HG03108 (cell line): ENCODE results near the gene SUPT20HL1.
"Not testable (repeated sequence)": the region's sequence is repeated elsewhere in the genome, so short reads cannot be mapped to it uniquely, and the experiment has no call there.

ENCODE experiments used
- ATAC-seq: cut with Tn5 transposase; IDR thresholded peaks from one replicate; pipeline ENCODE4 v1.9.1; 2021; ENCODE audit warnings: moderate library complexity; ENCODE audit not compliant: unreplicated experiment

Gene SUPT20HL1

DNA sequence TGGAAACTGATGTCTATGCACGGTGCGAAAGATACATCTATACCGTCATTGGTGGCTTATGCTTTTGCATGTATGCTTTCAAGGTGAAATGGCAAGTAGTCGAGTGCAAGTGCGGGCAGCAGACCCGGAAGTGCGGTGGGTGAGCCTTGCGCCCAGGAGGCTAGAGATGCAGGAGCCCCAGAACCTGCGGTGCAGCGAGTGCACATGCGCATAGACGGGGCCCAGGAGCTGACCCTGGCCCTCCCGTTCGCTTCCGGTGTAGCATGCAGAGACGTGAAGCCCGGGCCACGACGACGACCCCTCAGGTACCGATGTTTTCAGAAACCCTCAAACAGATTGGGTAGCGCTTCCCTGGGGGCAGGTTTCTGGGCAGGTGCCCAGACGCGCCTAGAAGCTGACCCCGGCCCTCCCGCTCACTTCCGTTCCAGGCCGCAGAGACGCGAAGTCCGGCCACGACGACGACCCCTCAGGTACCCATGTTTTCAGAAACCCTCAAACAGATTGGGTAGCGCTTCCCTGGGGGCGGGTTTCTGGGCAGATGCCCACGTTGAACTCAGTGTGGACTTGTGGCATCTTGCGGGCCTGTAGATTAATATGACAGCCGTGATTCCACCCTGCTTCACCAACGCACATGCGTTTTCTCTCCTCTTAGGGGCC is 1.8 kb downstream of the SUPT20HL1 start:
- ATAC-seq: not testable (repeated sequence)

DNA sequence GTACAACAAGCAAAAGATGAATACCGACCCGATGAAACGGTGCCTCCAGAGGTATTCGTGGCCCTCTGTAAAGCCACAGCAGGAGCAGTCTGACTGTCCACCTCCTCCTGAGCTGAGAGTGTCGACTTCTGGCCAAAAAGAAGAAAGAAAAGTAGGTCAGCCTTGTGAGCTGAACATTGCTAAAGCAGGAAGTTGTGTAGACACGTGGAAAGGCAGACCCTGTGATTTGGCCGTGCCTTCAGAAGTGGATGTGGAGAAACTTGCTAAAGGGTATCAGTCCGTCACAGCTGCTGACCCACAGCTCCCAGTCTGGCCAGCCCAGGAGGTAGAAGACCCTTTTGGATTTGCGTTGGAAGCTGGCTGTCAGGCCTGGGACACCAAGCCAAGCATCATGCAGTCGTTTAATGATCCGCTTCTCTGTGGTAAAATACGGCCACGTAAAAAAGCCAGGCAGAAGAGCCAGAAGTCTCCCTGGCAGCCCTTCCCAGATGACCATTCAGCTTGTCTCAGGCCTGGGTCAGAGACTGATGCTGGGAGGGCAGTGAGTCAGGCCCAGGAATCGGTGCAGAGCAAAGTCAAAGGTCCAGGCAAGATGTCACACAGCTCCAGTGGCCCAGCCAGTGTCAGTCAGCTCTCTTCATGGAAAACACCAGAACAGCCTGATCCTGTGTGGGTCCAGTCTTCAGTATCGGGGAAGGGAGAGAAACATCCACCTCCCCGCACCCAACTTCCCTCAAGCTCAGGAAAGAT is 3.2 kb downstream of the SUPT20HL1 start:
- not testable (repeated sequence) for ATAC-seq

DNA sequence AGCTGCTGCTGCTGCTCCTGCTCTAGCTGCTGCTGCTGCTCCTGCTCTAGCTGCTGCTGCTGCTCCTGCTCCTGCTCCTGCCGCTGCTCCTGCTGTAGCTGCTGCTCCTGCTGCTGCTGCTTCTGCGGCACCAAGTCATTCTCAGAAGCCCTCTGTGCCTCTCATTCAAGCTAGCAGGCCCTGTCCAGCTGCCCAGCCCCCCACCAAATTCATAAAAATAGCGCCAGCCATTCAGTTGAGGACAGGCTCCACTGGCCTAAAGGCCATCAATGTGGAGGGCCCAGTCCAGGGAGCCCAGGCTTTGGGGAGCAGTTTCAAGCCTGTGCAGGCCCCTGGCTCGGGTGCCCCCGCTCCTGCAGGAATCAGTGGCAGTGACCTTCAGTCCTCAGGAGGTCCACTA is 3.9 kb downstream of the SUPT20HL1 start:
- no peak for ATAC-seq

DNA sequence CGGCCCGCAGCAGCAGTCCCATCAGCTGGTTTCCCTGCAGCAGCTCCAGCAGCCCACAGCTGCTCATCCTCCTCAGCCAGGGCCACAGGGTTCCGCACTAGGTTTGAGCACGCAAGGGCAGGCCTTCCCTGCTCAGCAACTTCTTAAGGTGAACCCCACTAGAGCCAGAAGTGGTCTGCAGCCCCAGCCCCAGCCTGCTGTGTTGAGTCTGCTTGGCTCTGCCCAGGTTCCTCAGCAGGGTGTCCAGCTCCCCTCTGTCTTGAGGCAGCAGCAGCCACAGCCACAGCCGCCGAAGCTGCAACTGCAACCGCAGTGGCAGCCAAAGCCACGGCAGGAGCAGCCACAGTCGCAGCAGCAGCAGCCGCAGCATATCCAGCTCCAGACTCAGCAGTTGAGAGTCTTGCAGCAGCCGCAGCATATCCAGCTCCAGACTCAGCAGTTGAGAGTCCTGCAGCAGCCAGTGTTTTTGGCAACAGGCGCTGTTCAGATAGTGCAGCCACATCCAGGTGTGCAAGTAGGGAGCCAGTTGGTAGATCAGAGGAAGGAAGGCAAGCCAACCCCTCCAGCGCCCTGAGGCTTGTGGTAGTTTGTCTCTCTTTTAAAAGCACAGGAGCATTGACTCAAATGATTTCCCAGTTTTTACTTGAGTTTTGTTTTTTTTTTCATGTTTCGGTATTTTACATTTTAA is 4.6 kb downstream of the SUPT20HL1 start:
- ATAC-seq: no peak

DNA sequence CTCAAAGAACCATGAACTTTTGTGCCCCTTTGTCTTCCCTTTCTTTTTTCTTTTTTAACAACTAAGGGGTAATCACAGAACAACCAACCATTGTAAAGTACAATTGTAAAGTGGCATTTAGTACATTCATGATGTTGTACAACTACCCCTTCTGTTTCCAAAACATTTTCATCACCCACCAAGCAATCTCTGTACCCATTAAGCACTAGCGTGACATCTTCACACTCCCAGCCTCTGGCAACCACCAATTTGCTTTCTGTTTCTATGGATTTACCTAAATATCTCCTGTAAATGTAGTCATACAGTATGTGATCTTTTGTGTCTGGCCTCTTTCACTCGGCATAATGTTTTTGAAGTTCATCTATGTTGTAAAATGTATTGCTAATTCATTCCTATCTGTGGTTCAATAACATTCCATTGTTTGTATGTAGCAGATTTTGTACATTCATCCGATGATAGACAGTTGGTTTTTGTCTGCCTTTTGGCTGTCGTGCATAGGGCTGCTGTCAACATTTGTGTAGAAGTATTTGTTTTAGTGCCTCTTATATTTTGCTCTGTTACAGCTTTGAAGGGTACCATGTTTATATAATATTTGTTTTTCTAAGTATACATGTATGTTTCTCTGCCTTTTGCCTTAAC is 6.4 kb downstream of the SUPT20HL1 start:
- ATAC-seq: not testable (repeated sequence)

DNA sequence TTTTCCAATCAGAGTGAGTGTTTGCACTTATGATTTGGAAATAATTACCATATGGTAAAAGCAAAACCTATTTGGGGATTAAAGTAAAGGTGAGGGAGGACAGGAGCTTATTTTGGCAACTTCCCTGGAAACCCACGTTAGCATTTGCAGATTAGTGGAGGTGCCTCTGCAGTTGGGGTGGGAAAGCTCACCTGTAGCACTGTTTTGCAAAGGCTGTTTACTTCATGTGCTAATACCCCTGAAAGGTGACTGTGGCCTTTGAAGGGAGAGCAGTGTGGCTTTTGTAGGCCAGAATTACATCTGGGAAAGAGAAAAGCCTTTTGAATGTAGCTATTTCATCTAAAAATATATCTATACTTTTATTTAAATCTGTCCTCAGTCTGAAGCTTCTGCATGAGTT is 9.4 kb downstream of the SUPT20HL1 start:
- ATAC-seq: no peak

DNA sequence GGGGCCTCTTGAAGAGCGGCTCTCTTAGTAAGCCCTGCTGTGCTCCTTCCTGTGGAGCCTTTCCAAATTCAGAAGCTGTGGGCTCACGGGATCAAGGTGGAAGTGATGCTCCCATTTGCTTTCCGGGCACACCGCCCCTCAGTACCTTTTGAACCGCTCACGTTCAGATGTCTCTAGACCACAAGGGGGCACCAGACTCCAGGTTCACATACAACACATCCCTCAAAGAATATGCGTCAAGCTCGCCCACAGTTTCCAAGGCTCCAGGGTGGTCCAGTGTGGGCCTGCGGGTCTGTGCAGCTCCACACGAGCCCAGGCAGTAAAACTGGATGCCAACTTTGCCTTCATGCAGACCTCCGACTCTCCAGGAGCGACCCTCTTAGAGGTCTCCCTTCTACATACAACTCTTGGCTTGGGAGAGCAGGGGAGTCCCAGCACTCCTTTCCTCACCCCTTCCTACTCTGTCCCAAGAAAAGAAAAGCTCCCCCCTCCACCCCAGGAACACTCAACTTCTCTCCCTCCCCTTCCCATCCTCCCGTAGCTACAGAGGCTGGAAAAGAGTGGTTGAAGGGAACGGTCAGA is 11.0 kb downstream of the SUPT20HL1 start:
- ATAC-seq: no peak

DNA sequence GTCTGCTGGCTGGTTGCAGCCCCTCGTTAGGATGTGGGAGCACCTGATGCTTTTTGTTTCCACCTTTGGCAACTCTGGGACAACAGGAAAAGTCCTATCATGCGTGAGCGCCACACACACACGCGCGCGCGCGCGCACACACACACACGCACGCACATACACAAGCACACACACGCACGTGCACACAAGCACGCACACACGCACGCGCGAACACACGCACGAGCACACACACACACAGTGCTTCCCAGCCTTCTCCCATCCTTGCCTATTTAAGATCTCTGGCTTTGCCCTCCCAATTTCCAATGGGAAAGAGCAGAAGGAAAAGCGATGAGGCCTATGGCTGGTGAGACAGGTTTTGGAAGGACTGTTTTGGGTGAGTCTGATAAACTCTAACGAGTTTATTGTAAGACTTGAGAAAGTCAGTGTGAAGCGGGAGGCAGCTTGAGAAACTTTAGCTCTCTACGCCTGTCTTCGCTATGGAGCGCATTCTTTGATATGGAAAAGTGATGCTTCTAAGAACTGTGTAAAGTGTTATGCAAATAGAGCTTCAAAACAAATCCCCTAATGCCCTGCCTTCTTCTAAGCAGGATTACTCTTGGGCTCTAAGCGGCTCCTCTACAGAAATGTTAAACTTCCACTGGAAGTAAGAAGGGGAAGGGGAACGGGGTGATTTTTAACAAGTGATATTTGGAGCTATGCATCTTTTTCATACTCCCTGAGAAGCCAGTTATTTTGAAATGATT is 11.8 kb downstream of the SUPT20HL1 start:
- ATAC-seq: no peak

DNA sequence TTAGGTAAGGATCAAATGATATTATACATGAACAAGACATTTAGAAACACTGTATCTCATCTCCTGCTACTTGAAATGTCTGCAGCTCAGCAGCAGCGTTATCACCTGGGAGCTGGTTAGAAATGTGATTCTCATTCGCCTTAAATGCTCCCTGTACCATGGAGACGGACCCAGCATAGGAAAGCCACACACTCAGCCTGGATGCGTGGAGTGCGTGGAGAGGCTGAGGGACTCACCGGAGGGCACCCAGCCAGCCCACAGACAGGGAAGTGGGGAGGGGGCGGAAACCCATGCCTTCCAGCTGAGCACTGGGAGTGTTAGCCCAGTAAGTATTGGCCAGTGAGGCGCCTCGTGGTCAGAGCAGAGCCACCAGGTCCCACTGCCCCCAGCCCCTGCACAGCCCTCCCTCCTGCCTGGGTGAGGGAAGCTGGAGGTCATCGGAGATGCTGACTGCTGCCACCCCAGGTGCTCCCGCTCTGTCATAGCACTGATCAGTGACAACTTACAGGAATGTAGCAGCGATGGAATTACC is 15.2 kb downstream of the SUPT20HL1 start:
- no peak for ATAC-seq

DNA sequence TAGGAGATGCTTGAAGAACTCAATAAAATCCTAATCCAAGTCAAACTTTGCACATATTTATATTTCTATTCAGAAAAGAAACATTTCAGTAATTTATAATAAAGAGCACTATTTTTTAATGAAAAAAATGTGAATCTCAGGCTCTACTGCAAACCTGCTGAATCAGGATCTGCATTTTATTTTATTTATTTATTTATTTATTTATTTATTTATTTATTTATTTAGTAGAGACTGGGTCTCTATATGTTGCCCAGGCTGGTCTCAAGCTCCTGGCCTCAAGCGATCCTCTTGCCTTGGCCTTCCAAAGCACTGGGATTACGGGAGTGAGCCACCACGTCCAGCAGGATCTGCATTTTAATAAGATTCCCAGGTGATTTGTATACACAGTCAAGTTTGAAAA is 16.0 kb downstream of the SUPT20HL1 start:
- ATAC-seq: no peak

DNA sequence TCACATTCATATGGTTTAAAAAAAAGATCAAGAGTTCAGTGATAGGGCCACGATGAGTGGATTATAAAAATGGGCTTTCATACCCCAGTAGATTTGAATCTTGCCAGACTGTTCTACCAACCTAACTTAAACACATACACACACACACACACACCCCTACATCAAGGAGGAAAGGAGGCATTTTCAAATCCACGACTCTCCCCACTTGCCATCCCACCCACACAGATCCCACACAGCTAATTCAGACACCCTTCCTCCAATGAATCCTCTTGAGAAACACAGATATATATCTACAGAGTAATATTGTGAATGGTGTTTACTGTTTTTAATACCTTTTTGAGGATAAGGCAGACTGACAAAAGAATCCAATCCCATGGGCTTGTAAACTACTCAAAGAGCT is 16.8 kb downstream of the SUPT20HL1 start:
- ATAC-seq: no peak

DNA sequence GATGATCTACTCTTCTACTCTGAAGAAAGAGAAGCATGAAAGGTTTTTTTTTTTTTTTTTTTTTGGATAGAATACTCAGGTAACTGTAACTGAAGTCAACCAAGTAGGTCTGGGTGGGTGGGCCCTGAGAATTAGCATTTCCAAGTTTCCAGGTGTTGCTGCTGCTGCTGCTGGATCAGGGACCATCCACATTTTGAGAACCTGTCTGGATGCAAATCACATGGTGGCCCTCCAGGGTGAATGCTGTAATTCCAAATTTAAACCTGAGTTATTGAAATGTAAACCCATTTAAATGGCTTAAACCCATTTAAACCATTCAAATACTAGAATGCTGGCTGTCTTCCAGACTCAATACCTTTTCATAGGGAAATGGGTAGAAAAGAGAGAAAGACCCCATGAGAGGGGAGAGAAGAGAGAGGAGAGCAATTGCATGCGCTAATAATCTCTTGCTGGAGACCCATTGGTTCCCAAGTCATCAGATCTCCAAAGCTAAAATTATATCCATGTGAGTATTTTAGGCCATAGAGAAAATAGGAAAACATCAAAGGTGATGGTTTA is 17.6 kb downstream of the SUPT20HL1 start:
- ATAC-seq: no peak

DNA sequence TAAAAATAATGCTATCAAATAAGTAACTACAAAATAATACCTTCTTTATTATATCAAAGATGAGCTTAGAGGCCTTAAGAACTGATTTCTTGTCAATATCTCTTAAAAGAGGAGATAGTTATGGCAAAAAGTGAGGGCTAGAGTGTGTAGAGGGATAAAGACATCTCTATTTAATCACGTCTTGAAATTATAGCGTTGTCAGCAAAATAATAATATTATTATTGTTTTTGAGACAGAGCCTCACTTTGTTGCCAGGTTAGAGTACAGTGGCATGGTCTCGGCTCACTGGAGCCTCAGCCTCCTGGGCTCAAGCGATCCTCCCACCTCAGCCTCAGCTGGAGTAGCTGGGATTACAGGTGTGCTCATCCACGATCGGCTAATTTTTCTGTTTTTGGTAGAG is 18.3 kb downstream of the SUPT20HL1 start:
- no peak for ATAC-seq

DNA sequence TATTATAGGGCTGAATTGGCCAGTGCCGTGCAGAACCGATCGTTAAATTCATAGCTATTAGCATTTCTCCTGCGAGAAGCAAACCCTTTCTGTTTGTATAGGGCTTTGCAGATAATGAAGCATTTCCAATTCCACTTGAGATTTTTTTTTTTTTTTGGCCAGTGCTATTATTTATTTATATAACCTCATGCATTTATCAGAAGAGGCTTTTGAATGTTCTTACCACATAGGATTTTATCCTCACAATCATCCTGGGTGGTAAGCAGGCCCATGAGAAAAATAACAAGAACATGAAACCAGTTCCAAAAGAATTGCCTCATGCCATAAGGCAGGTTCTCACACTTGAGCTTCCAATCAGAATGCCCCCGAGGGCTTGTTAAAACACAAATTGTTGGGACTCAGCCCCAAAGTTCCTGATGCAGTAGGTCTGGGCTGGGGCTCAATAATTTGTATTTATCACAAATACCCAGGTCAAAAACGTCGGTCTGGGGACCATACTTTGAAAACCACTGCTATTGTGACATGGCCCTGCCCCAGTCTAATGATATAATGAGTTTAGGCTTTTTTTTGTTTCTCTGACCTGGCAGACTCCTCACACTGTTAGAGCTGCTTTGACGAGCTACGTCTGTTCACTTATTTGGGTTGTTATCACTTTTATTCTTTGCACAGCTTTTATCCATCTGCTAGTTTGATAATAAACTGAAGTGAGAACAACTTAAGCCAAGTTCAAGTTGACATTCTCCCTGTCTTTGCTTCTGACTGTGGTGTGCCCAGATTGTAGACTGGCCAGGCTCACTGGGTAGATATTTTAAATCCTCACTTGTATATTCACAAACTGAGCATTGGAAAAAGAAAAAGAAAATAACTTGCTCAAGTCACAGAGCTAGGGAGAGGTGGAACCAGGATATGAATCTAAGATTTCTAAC is 20.1 kb downstream of the SUPT20HL1 start:
- ATAC-seq: no peak

DNA sequence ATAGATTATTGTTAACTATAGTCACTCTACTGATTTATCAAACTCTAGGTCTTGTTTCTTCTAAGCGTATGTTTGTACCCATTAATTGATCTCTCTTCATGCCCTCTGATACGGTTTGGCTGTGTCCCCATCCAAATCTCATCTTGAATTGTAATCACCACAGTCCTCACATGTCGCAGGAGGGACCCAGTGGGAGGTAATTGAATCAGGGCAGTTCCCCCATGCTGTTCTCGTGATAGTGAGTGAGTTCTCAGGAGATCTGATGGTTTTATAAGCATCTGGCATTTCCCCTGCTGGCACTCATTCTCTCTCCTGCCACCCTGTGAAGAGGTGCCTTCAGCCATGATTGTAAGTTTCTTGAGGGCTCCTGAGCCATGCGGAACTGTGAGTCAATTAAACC is 21.9 kb downstream of the SUPT20HL1 start:
- ATAC-seq: not testable (repeated sequence)

DNA sequence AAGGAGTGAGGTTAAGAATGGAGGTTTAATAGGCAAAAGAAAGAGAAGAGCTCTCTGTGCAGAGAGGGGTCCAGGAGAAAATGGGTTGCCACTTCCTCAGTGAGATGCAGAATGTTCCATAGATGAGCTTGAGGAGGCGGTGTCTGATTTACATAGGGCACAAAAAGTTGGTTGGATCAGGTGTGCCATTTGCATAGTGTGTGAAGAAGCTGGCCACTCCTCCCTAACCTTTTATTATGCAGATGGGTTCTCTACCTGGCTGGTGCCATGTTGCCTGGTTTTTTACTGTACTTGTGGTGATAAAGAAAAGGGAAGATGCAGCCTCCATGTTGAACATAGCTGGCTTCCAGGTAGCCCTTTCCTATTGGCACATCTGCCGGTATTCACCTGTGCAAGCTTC is 27.3 kb downstream of the SUPT20HL1 start:
- ATAC-seq: no peak

DNA sequence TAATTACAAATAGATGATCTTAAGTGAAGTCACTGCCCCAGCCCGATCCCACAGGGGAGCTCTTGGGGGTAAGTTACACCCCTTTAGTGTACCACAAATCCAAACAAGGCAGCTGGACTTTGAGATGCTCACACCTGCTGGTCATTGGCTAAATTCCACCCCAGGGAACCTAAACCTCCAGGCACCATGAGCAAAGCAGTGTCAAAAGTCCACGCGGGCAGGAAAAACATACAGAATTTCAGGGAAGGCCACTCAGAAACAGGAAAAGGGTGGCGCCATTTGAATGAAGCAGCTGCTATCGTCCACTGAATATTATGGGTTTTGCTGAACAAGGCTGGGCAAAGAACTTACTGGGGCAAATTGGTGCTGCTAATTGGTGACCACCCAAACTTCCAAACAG is 30.9 kb downstream of the SUPT20HL1 start:
- ATAC-seq: no peak

DNA sequence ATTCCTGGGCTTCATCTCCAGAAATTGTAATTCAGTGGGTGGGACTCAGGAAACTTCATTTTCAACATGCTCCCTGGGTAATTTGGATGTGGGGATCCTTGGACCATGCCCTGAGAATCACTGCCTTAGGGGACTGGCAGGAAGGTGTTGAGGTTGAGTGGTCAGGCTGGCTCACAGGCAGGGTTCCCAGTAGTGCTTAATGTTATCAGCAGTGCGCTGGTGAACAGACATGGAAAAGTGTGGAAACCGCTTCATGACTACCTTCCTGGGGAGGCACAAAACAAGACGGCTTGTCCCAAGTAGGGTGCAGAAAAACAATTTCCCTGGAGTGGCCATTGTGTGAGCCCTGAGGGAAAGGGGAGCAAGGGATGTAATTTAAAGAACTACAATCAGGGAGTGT is 31.4 kb downstream of the SUPT20HL1 start:
- no peak for ATAC-seq

DNA sequence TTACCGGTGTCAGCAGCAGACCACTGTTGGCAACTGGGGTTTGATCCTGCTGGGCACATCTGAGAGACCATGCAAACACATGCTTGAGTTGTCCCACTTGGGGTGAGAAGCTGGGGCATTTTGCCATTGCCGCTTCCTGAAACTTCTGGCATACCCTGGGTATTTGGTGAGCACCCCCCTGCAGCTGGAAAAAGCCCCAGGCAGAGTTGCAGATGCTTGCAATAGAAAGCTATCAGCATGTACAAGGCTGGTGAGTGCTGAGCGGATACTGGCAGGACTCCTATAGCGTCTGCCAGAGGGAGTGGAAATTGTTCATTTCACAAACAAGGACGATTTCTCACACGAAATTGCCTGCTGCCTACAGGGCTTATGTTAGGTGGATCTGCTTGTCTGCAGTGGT is 32.3 kb downstream of the SUPT20HL1 start:
- ATAC-seq: no peak
